ENCODE results near the gene TWF1.
"Not testable (repeated sequence)": the region's sequence is repeated elsewhere in the genome, so short reads cannot be mapped to it uniquely, and the experiment has no call there.

The TWF1 gene

GRCh38 chr12:43758728-43759563 is 47.2 kb downstream of the TWF1 start, which contains the start of the genes IRAK4 and PUS7L:
TSS of gene IRAK4 (plus strand) at chr12:43758951. CDS start at chr12:43768112, 9,161 bp downstream.
TSS of gene PUS7L (minus strand) at chr12:43758790. CDS start at chr12:43755245, 3,545 bp downstream.
- no peak within 1 kb of the TSS for H3K23ac ChIP-seq (ENCODE audit: low read length)
- peak within 1 kb of the TSS; percentile 50 for H2BK5ac ChIP-seq (ENCODE audit: low read depth, low read length, poor library complexity)
- peak; percentile 98 to 99 for DNase-seq
- peaks cover 3% of the 10 kb centered on the region for H3K79me2 ChIP-seq (ENCODE audit: control insufficient read depth, insufficient read depth, low read length, poor library complexity)
- peak within 1 kb of the TSS; percentile 74 for H4K12ac ChIP-seq (ENCODE audit: low read depth, low read length)
- H3K18ac ChIP-seq (ENCODE audit: low read length), result peak within 1 kb of the TSS; percentile 64
- no peaks in the 10 kb centered on the region for H3K9me3 ChIP-seq (ENCODE audit: insufficient read depth, low read depth, low read length)
- no peaks in the 10 kb centered on the region for H3K27me3 ChIP-seq (ENCODE audit: insufficient read depth, low read length)
- peak within 1 kb of the TSS; percentile 83 for H3K4me3 ChIP-seq (ENCODE audit: low read depth, low read length)
- peak within 1 kb of the TSS; percentile 4 for H3K4ac ChIP-seq (ENCODE audit: low read depth, low read length)
- H3K4me1 ChIP-seq (ENCODE audit: control insufficient read depth in 1 of 2, insufficient read depth in 2 of 2, low read length in 2 of 2), result peaks cover 0 to 2% of the 10 kb centered on the region in 2 experiments
- H4K91ac ChIP-seq (ENCODE audit: low read depth, low read length), result peak within 1 kb of the TSS; percentile 64
- H2AK5ac ChIP-seq (ENCODE audit: low read length), result no peak within 1 kb of the TSS
- peak within 1 kb of the TSS; percentile 67 for H3K4me2 ChIP-seq (ENCODE audit: low read length)
- peak within 1 kb of the TSS; percentile 53 for H3K9ac ChIP-seq (ENCODE audit: low read length)
- H3K79me1 ChIP-seq (ENCODE audit: low read length), result peaks cover 8% of the 10 kb centered on the region
- H3K14ac ChIP-seq (ENCODE audit: low read length), result peak within 1 kb of the TSS; percentile 82
- H2AFZ ChIP-seq (ENCODE audit: insufficient read depth, low read length, poor library complexity), result peak within 1 kb of the TSS; percentile 87
- no CpG with 5 or more reads among the region's 54 CpGs for WGBS (ENCODE audit: extremely low coverage, insufficient coverage, insufficient read length)
- peak within 1 kb of the TSS; percentile 32 for H4K8ac ChIP-seq (ENCODE audit: low read depth, low read length)
- H2BK12ac ChIP-seq (ENCODE audit: low read length), result no peak within 1 kb of the TSS
- H3K27ac ChIP-seq (ENCODE audit: low read depth, low read length), result peak within 1 kb of the TSS; percentile 68
- H2BK120ac ChIP-seq (ENCODE audit: insufficient read depth, low read length, poor library complexity), result peak within 1 kb of the TSS; percentile 77
- H3K36me3 ChIP-seq (ENCODE audit: control insufficient read depth in 1 of 2, insufficient read depth in 2 of 2, low read length in 2 of 2), result no peaks in the 10 kb centered on the region

DNA sequence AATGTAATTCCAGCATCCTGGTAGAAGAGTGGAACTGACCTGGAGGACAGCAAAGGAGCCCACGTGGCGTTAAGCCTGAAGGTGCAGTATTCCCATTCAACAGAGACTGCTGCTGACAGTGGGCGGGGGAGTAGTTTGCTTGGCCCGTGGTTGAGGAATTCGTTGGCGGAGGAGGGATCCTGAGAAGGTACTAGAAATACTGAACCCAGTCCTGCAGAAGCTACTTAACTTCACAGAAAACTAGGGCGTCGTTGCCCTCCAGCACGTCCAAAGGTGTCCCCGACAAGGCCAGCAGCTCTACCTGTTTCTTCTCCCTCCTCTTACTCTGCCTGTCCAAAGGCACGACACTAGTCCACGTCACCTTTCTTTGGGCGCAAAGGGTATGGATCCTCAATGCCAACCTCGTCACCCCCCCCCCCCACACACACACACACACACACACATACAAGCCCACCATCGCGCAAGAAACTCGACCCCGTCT is 47.8 kb downstream of the TWF1 start:
- H3K14ac ChIP-seq (ENCODE audit: low read length), result peak overlapping the region; percentile 11
- peak overlapping the region; percentile 78 for H3K4me3 ChIP-seq (ENCODE audit: low read depth, low read length)
- peaks cover 3% of the 10 kb centered on the region for H3K79me2 ChIP-seq (ENCODE audit: control insufficient read depth, insufficient read depth, low read length, poor library complexity)
- no peak overlapping the region for H3K18ac ChIP-seq (ENCODE audit: low read length)
- peak overlapping the region; percentile 62 for H3K4me2 ChIP-seq (ENCODE audit: low read length)
- no peaks in the 10 kb centered on the region for H3K9me3 ChIP-seq (ENCODE audit: insufficient read depth, low read depth, low read length)
- peaks cover 0 to 2% of the 10 kb centered on the region in 2 experiments for H3K4me1 ChIP-seq (ENCODE audit: control insufficient read depth in 1 of 2, insufficient read depth in 2 of 2, low read length in 2 of 2)
- H3K9ac ChIP-seq (ENCODE audit: low read length), result peak overlapping the region; percentile 35
- DNase-seq, result peak; percentile 16 to 46
- H2BK120ac ChIP-seq (ENCODE audit: insufficient read depth, low read length, poor library complexity), result no peak overlapping the region
- no peak overlapping the region for H2AK5ac ChIP-seq (ENCODE audit: low read length)
- no peak overlapping the region for H3K27ac ChIP-seq (ENCODE audit: low read depth, low read length)
- H2AFZ ChIP-seq (ENCODE audit: insufficient read depth, low read length, poor library complexity), result peak overlapping the region; percentile 8
- WGBS (ENCODE audit: extremely low coverage, insufficient coverage, insufficient read length), result no CpG with 5 or more reads among the region's 18 CpGs
- H3K27me3 ChIP-seq (ENCODE audit: insufficient read depth, low read length), result no peaks in the 10 kb centered on the region
- H3K79me1 ChIP-seq (ENCODE audit: low read length), result peaks cover 8% of the 10 kb centered on the region
- no peak overlapping the region for H3K23ac ChIP-seq (ENCODE audit: low read length)
- H4K12ac ChIP-seq (ENCODE audit: low read depth, low read length), result peak overlapping the region; percentile 57
- no peak overlapping the region for H3K4ac ChIP-seq (ENCODE audit: low read depth, low read length)
- H4K8ac ChIP-seq (ENCODE audit: low read depth, low read length), result peak overlapping the region; percentile 24
- no peak overlapping the region for H2BK5ac ChIP-seq (ENCODE audit: low read depth, low read length, poor library complexity)
- no peaks in the 10 kb centered on the region for H3K36me3 ChIP-seq (ENCODE audit: control insufficient read depth in 1 of 2, insufficient read depth in 2 of 2, low read length in 2 of 2)
- H2BK12ac ChIP-seq (ENCODE audit: low read length), result no peak overlapping the region
- H4K91ac ChIP-seq (ENCODE audit: low read depth, low read length), result no peak overlapping the region

- Histone ChIP-seq H3K18ac (ENCODE audit: low read length) (no peak overlapping the region), H3K27ac (ENCODE audit: low read depth, low read length) (no peak overlapping the region), H2BK120ac (ENCODE audit: insufficient read depth, low read length, poor library complexity) (no peak overlapping the region), H3K9ac (ENCODE audit: low read length) (no peak overlapping the region), H2BK5ac (ENCODE audit: low read depth, low read length, poor library complexity) (no peak overlapping the region), H3K4ac (ENCODE audit: low read depth, low read length) (no peak overlapping the region), H3K14ac (ENCODE audit: low read length) (no peak overlapping the region), H3K79me2 (ENCODE audit: control insufficient read depth, insufficient read depth, low read length, poor library complexity) (peaks cover 2% of the 10 kb centered on the region), H4K8ac (ENCODE audit: low read depth, low read length) (no peak overlapping the region), H3K4me2 (ENCODE audit: low read length) (no peak overlapping the region), H3K9me3 (ENCODE audit: insufficient read depth, low read depth, low read length) (no peaks in the 10 kb centered on the region), H3K79me1 (ENCODE audit: low read length) (peaks cover 6% of the 10 kb centered on the region), H2AFZ (ENCODE audit: insufficient read depth, low read length, poor library complexity) (no peak overlapping the region), H3K4me1 (ENCODE audit: control insufficient read depth in 1 of 2, insufficient read depth in 2 of 2, low read length in 2 of 2) (no peaks in the 10 kb centered on the region), H3K27me3 (ENCODE audit: insufficient read depth, low read length) (no peaks in the 10 kb centered on the region), H4K91ac (ENCODE audit: low read depth, low read length) (no peak overlapping the region), H3K4me3 (ENCODE audit: low read depth, low read length) (no peak overlapping the region), H3K23ac (ENCODE audit: low read length) (no peak overlapping the region), H2BK12ac (ENCODE audit: low read length) (no peak overlapping the region), H3K36me3 (ENCODE audit: control insufficient read depth in 1 of 2, insufficient read depth in 2 of 2, low read length in 2 of 2) (no peaks in the 10 kb centered on the region), H2AK5ac (ENCODE audit: low read length) (no peak overlapping the region), H4K12ac (ENCODE audit: low read depth, low read length) (no peak overlapping the region)
- no peak for DNase-seq
- WGBS (ENCODE audit: extremely low coverage, insufficient coverage, insufficient read length), result no CpG with 5 or more reads among the region's 3 CpGs
These were observed 52.1 kb downstream of the TWF1 start for GRCh38 chr12:43754015-43754414.

GRCh38 chr12:43751360-43751759 is 54.8 kb downstream of the TWF1 start:
- not testable (repeated sequence) for H3K23ac ChIP-seq (ENCODE audit: low read length)

More at GRCh38 chr12:43751360-43751759, 54.8 kb downstream of the TWF1 start:
- H4K12ac ChIP-seq (ENCODE audit: low read depth, low read length); H2AK5ac ChIP-seq (ENCODE audit: low read length); H4K91ac ChIP-seq (ENCODE audit: low read depth, low read length); H4K8ac ChIP-seq (ENCODE audit: low read depth, low read length); H3K9ac ChIP-seq (ENCODE audit: low read length); H3K4me3 ChIP-seq (ENCODE audit: low read depth, low read length); H3K4me1 ChIP-seq (ENCODE audit: control insufficient read depth in 1 of 2, insufficient read depth in 2 of 2, low read length in 2 of 2); H3K9me3 ChIP-seq (ENCODE audit: insufficient read depth, low read depth, low read length); H3K4ac ChIP-seq (ENCODE audit: low read depth, low read length); H3K36me3 ChIP-seq (ENCODE audit: control insufficient read depth in 1 of 2, insufficient read depth in 2 of 2, low read length in 2 of 2); H2BK120ac ChIP-seq (ENCODE audit: insufficient read depth, low read length, poor library complexity); H3K27ac ChIP-seq (ENCODE audit: low read depth, low read length); DNase-seq; H3K14ac ChIP-seq (ENCODE audit: low read length); H3K4me2 ChIP-seq (ENCODE audit: low read length); H2BK5ac ChIP-seq (ENCODE audit: low read depth, low read length, poor library complexity); H3K79me1 ChIP-seq (ENCODE audit: low read length); H3K18ac ChIP-seq (ENCODE audit: low read length); H2BK12ac ChIP-seq (ENCODE audit: low read length); H2AFZ ChIP-seq (ENCODE audit: insufficient read depth, low read length, poor library complexity); H3K79me2 ChIP-seq (ENCODE audit: control insufficient read depth, insufficient read depth, low read length, poor library complexity); H3K27me3 ChIP-seq (ENCODE audit: insufficient read depth, low read length): not testable (repeated sequence)
- whole genome bisulfite sequencing (ENCODE audit: extremely low coverage, insufficient coverage, insufficient read length), result no CpG with 5 or more reads among the region's 6 CpGs

All from trophoblast cell (in vitro differentiated cells and primary cell).